HepG2 (cell line): ENCODE data around the gene FGF2.

ENCODE experiments used
- CBX5 ChIP-seq: sonication (generic); formaldehyde crosslinking; IDR thresholded peaks from 2 replicates; pipeline ENCODE4 v1.4.0; 2020; ENCODE audit warnings: missing genetic modification reagents, borderline replicate concordance
- CREB1 ChIP-seq, 2 experiments: fragments of 450-650 bp in 1 of 2; IDR thresholded peaks; 2 replicates each; pipeline ENCODE4 v1.6.1; 2016 to 2017; ENCODE audit warnings: control low read depth in 1 of 2, mild to moderate bottlenecking in 1 of 2, missing compliant biosample characterization in 1 of 2, missing genetic modification characterization in 1 of 2
- CTCF ChIP-seq: sonication (generic); formaldehyde crosslinking; IDR thresholded peaks from 2 replicates; pipeline ENCODE4 v1.5.0; 2020; ENCODE audit warnings: mild to moderate bottlenecking, missing genetic modification reagents, moderate library complexity
- HDAC2 ChIP-seq: sonication (generic); formaldehyde crosslinking; IDR thresholded peaks from 2 replicates; pipeline ENCODE4 v1.4.0; 2020; ENCODE audit warnings: missing genetic modification reagents
- HOXA5 ChIP-seq: sonication (generic); formaldehyde crosslinking; IDR thresholded peaks from 2 replicates; pipeline ENCODE4 v1.4.0; 2020; ENCODE audit warnings: missing genetic modification reagents
- MYPOP ChIP-seq: sonication (generic); formaldehyde crosslinking; IDR thresholded peaks from 2 replicates; pipeline ENCODE4 v1.8.1; 2023; ENCODE audit warnings: mild to moderate bottlenecking, moderate library complexity, missing genetic modification reagents
- PAWR ChIP-seq: sonication (generic); formaldehyde crosslinking; IDR thresholded peaks from 2 replicates; pipeline ENCODE4 v1.4.0; 2020; ENCODE audit warnings: missing genetic modification reagents, mild to moderate bottlenecking, borderline replicate concordance
- POLR2A ChIP-seq, 2 experiments: IDR thresholded peaks; 2 replicates each; pipeline ENCODE4 v1.6.1; 2011; ENCODE audit warnings: low read depth in 2 of 2, low read length in 2 of 2, mild to moderate bottlenecking in 1 of 2, moderate library complexity in 1 of 2; ENCODE audit not compliant: insufficient read depth in 1 of 2
- POLR2AphosphoS2 ChIP-seq: IDR thresholded peaks from 2 replicates; pipeline ENCODE4 v1.6.1; 2011; ENCODE audit warnings: low read depth, low read length, improper control_type of control experiment
- SCMH1 ChIP-seq: sonication (generic); formaldehyde crosslinking; IDR thresholded peaks from 2 replicates; pipeline ENCODE4 v1.9.0; 2021; ENCODE audit warnings: missing genetic modification reagents, mild to moderate bottlenecking, borderline replicate concordance
- SMC3 ChIP-seq: IDR thresholded peaks from 2 replicates; pipeline ENCODE4 v1.6.1; 2011; ENCODE audit warnings: low read length, improper control_type of control experiment

GRCh38 chr4:122922877-122923511 is 96.4 kb downstream of the FGF2 start:
- no peak for TF ChIP-seq CBX5
- no peak for TF ChIP-seq PAWR (CRISPR knock-in tag)
- no peak for TF ChIP-seq SCMH1 (CRISPR knock-in tag)
- no peak for TF ChIP-seq SMC3
- 0 out of 2 replicates have a peak, but pooled peaks have one; percentile 5 for TF ChIP-seq MYPOP (CRISPR knock-in tag)
- no peak for TF ChIP-seq CTCF (CRISPR knock-in tag)
- peak; percentile 45 to 55; a peak in 1 of 4 replicates for TF ChIP-seq POLR2A (IDR thresholded peaks at IDR 0.05; ENCODE audit: insufficient read depth in 1 of 2, low read depth in 2 of 2, low read length in 2 of 2)
- no peak for TF ChIP-seq CREB1 (IDR thresholded peaks at IDR 0.05)
- TF ChIP-seq CREB1 (CRISPR knock-in tag; IDR thresholded peaks at IDR 0.05) = peak; percentile 54; the same call in 1 of the 2 replicates
- TF ChIP-seq HDAC2 (CRISPR knock-in tag) = peak; percentile 69
- TF ChIP-seq POLR2AphosphoS2 = no peak
- TF ChIP-seq HOXA5 (CRISPR knock-in tag) = no peak
